ENCODE data around the gene LCTL. TPM values are rescaled to one million over a fixed set of nuclear protein-coding genes. Genes with fewer than 3 reads are reported as not detected.

Gene LCTL
- total and polyA plus RNA-seq, 10 of the 15 experiments (the other 5 are each of a cell fraction or from before 2014, with no cell fraction given), result 0.07 to 0.76 (median 0.40) TPM; not detected in 5

DNA sequence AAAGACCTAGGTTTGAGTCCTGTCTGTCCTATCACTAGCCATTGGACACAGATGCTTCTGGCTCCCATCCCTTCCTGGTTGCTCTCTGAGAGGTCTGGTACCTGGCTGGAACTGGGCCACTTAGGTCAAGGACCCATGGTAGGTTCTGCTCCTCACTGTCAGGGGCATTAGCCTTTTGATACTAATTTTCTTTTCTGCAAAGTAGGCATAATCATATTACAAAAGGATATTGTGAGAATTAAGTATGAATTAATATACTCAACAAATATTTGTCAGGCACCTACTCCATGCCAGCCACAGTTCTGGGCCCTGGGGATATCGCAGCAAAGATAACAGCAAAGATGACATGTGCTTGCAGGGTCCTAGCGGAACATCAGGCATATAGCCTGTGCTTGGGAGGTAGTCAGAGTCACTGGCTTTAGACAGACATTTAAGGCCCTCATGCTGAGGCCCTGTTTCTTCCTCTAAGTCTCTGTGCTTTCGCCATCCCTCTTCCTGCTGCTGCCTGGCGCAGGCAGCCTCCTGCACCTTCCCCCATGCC lies 25.6 kb upstream of the LCTL start:
- no TSS peak for BruUV-seq (replicated peaks)
- in situ Hi-C loops (cut with MboI), result no loop called here
- no peak for ATAC-seq

More for the DNA sequence above, 25.6 kb upstream of the LCTL start:
- Histone ChIP-seq H4K20me1 (ENCODE audit: control insufficient read depth, insufficient read depth) (no peaks in the 10 kb centered on the region), H2AFZ (ENCODE audit: control insufficient read depth, low read depth, low read length) (no peak overlapping the region), H3K9me3 (replicated peaks; ENCODE audit: control insufficient read depth, insufficient read depth, low read length) (no peaks in the 10 kb centered on the region), H3K79me2 (ENCODE audit: control insufficient read depth, insufficient read depth, low read length) (no peaks in the 10 kb centered on the region), H3K27ac (ENCODE audit: control insufficient read depth, insufficient read depth) (no peak overlapping the region), H3K36me3 (ENCODE audit: control insufficient read depth in 2 of 2, insufficient read depth in 2 of 2, low read length in 1 of 2) (no peaks in the 10 kb centered on the region), H3K4me2 (ENCODE audit: control insufficient read depth, insufficient read depth) (no peak overlapping the region), H3K9ac (ENCODE audit: control insufficient read depth, insufficient read depth, low read length) (no peak overlapping the region), H3K27me3 (replicated peaks in 1 of 2; ENCODE audit: control insufficient read depth in 2 of 2, insufficient read depth in 2 of 2, low read length in 1 of 2) (peaks cover 0 to 2% of the 10 kb centered on the region in 2 experiments; a peak in 2 of 4 replicates), H3K4me3 (no peak overlapping the region), H3K4me1 (ENCODE audit: control insufficient read depth, insufficient read depth, low read length) (no peaks in the 10 kb centered on the region)
- intact Hi-C loops (cut with micrococcal nuclease; ENCODE audit: unreplicated experiment), result no loop called here
- 57% methylated on average over 4 of the region's 4 CpGs for WGBS (ENCODE audit: insufficient coverage, insufficient replicate concordance, low lambda C conversion rate, missing lambda C conversion rate)
- CTCF ChIA-PET, result interaction anchor here (0.6 to 1.4 kb wide), 3 partner anchors 92 to 260 kb away, joined by 3 to 4 read pairs (median 3); no protein-coding TSS in a partner anchor
- no peak for TF ChIP-seq TCF7 (IDR thresholded peaks at IDR 0.05; ENCODE audit: borderline replicate concordance)
- TF ChIP-seq, protein P1, sequence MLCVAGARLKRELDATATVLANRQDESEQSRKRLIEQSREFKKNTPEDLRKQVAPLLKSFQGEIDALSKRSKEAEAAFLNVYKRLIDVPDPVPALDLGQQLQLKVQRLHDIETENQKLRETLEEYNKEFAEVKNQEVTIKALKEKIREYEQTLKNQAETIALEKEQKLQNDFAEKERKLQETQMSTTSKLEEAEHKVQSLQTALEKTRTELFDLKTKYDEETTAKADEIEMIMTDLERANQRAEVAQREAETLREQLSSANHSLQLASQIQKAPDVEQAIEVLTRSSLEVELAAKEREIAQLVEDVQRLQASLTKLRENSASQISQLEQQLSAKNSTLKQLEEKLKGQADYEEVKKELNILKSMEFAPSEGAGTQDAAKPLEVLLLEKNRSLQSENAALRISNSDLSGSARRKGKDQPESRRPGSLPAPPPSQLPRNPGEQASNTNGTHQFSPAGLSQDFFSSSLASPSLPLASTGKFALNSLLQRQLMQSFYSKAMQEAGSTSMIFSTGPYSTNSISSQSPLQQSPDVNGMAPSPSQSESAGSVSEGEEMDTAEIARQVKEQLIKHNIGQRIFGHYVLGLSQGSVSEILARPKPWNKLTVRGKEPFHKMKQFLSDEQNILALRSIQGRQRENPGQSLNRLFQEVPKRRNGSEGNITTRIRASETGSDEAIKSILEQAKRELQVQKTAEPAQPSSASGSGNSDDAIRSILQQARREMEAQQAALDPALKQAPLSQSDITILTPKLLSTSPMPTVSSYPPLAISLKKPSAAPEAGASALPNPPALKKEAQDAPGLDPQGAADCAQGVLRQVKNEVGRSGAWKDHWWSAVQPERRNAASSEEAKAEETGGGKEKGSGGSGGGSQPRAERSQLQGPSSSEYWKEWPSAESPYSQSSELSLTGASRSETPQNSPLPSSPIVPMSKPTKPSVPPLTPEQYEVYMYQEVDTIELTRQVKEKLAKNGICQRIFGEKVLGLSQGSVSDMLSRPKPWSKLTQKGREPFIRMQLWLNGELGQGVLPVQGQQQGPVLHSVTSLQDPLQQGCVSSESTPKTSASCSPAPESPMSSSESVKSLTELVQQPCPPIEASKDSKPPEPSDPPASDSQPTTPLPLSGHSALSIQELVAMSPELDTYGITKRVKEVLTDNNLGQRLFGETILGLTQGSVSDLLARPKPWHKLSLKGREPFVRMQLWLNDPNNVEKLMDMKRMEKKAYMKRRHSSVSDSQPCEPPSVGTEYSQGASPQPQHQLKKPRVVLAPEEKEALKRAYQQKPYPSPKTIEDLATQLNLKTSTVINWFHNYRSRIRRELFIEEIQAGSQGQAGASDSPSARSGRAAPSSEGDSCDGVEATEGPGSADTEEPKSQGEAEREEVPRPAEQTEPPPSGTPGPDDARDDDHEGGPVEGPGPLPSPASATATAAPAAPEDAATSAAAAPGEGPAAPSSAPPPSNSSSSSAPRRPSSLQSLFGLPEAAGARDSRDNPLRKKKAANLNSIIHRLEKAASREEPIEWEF (IDR thresholded peaks at IDR 0.05; ENCODE audit: insufficient replicate concordance, low read depth, low read length), result no peak
- TF ChIP-seq POLR2AphosphoS2 (IDR thresholded peaks at IDR 0.05; ENCODE audit: low read depth, low read length), result no peak
- no peak for TF ChIP-seq RB1 (IDR thresholded peaks at IDR 0.05; ENCODE audit: borderline replicate concordance)
- no peak for TF ChIP-seq SP1 (IDR thresholded peaks at IDR 0.05; ENCODE audit: low read depth, low read length)
- no peak for TF ChIP-seq SMAD5 (IDR thresholded peaks at IDR 0.05; ENCODE audit: low read depth)
- TF ChIP-seq RELA (IDR thresholded peaks at IDR 0.05; ENCODE audit: borderline replicate concordance, partially characterized antibody), result no peak
- SMC1A ChIA-PET (ENCODE audit: uncharacterized antibody, unreplicated experiment), result no interaction called here
- DNase-seq (ENCODE audit: low read depth, low spot score) (no peak), FAIRE-seq (no peak)
- POLR2A ChIA-PET, result no interaction called here
- RAD21 ChIA-PET (ENCODE audit: unreplicated experiment), result no interaction called here

All from GM12878 (cell line).